HG02884 (cell line): ENCODE measurements around the gene TRIM32.

Experiments used
- ATAC-seq: cut with Tn5 transposase; IDR thresholded peaks from one replicate; pipeline ENCODE4 v1.9.1; 2021; ENCODE audit warnings: mild to moderate bottlenecking, moderate library complexity; ENCODE audit not compliant: unreplicated experiment

The TRIM32 gene

GRCh38 chr9:116704470-116704869, 17.4 kb downstream of the TRIM32 start:
- ATAC-seq, result no peak

GRCh38 chr9:116705531-116705930, 18.4 kb downstream of the TRIM32 start:
- no peak for ATAC-seq

- no peak for ATAC-seq
Measured at GRCh38 chr9:116706310-116707290, 19.5 kb downstream of the TRIM32 start.

- no peak for ATAC-seq
Measured at GRCh38 chr9:116712781-116713180, 25.7 kb downstream of the TRIM32 start.

- no peak for ATAC-seq
Measured at GRCh38 chr9:116713271-116713670, 26.2 kb downstream of the TRIM32 start.

GRCh38 chr9:116715751-116716150, 28.6 kb downstream of the TRIM32 start:
- ATAC-seq, result no peak

- no peak for ATAC-seq
Measured at GRCh38 chr9:116716438-116716837, 29.3 kb downstream of the TRIM32 start.

GRCh38 chr9:116717150-116717549, 30.0 kb downstream of the TRIM32 start:
- ATAC-seq, result no peak

GRCh38 chr9:116718111-116718510, 31.0 kb downstream of the TRIM32 start:
- no peak for ATAC-seq

- ATAC-seq, result no peak
Measured at GRCh38 chr9:116720111-116720510, 33.0 kb downstream of the TRIM32 start.

- ATAC-seq, result no peak
Measured at GRCh38 chr9:116721411-116721810, 34.3 kb downstream of the TRIM32 start.

GRCh38 chr9:116721944-116722343, 34.8 kb downstream of the TRIM32 start:
- no peak for ATAC-seq

- ATAC-seq, result no peak
Measured at GRCh38 chr9:116724123-116724522, 37.0 kb downstream of the TRIM32 start.

GRCh38 chr9:116726602-116727001, 39.5 kb downstream of the TRIM32 start:
- ATAC-seq, result no peak

GRCh38 chr9:116733010-116733641, 46.0 kb downstream of the TRIM32 start:
- ATAC-seq, result no peak

- no peak for ATAC-seq
Measured at GRCh38 chr9:116736399-116737151, 49.5 kb downstream of the TRIM32 start.

- no peak for ATAC-seq
Measured at GRCh38 chr9:116737152-116737546, 50.0 kb downstream of the TRIM32 start.

- no peak for ATAC-seq
Measured at GRCh38 chr9:116741086-116741740, 54.1 kb downstream of the TRIM32 start.

- ATAC-seq, result no peak
Measured at GRCh38 chr9:116741742-116742141, 54.6 kb downstream of the TRIM32 start.

GRCh38 chr9:116749176-116749575, 62.1 kb downstream of the TRIM32 start:
- no peak for ATAC-seq

GRCh38 chr9:116749772-116750171, 62.7 kb downstream of the TRIM32 start:
- no peak for ATAC-seq
